ENCODE data around the gene JAKMIP1.

JAKMIP1 gene

GRCh38 chr4:6114601-6115000, 85.7 kb downstream of the JAKMIP1 start:
- DNase-seq = no peak

- no peak for DNase-seq
These were observed 86.2 kb downstream of the JAKMIP1 start for GRCh38 chr4:6114181-6114580.

GRCh38 chr4:6113641-6114040, 86.7 kb downstream of the JAKMIP1 start:
- no peak for DNase-seq

- DNase-seq = no peak
These were observed 87.6 kb downstream of the JAKMIP1 start for GRCh38 chr4:6112606-6113290.

GRCh38 chr4:6111354-6111960, 88.9 kb downstream of the JAKMIP1 start:
- no peak for DNase-seq

GRCh38 chr4:6110681-6111353, 89.5 kb downstream of the JAKMIP1 start:
- DNase-seq = no peak

GRCh38 chr4:6109842-6110560, 90.3 kb downstream of the JAKMIP1 start:
- DNase-seq = no peak

GRCh38 chr4:6107886-6108285, 92.5 kb downstream of the JAKMIP1 start:
- no peak for DNase-seq

GRCh38 chr4:6107114-6107791, 93.1 kb downstream of the JAKMIP1 start:
- no peak for DNase-seq

- no peak for DNase-seq
These were observed 94.2 kb downstream of the JAKMIP1 start for GRCh38 chr4:6106156-6106555.

- DNase-seq = no peak
These were observed 94.9 kb downstream of the JAKMIP1 start for GRCh38 chr4:6105311-6105911.

GRCh38 chr4:6104541-6105130, 95.7 kb downstream of the JAKMIP1 start:
- no peak for DNase-seq

GRCh38 chr4:6097581-6097980, 102.8 kb downstream of the JAKMIP1 start:
- DNase-seq = no peak

- no peak for DNase-seq
These were observed 104.5 kb downstream of the JAKMIP1 start for GRCh38 chr4:6095897-6096296.

- DNase-seq = no peak
These were observed 105.2 kb downstream of the JAKMIP1 start for GRCh38 chr4:6095023-6095752.

- DNase-seq = no peak
These were observed 106.7 kb downstream of the JAKMIP1 start for GRCh38 chr4:6093671-6094070.

GRCh38 chr4:6092971-6093370, 107.4 kb downstream of the JAKMIP1 start:
- no peak for DNase-seq

- no peak for DNase-seq
These were observed 108.2 kb downstream of the JAKMIP1 start for GRCh38 chr4:6092131-6092530.

GRCh38 chr4:6090931-6091330, 109.4 kb downstream of the JAKMIP1 start:
- DNase-seq = no peak

GRCh38 chr4:6088950-6089349, 111.4 kb downstream of the JAKMIP1 start:
- DNase-seq = no peak

- DNase-seq = peak; percentile 18 to 22
These were observed 112.5 kb downstream of the JAKMIP1 start for GRCh38 chr4:6087669-6088341.

Measured in Kasumi-1 (cell line).